ENCODE results near the gene RSBN1.

- no peak for TF ChIP-seq CTCF (IDR thresholded peaks at IDR 0.05)
- peak; percentile 48 to 66 for TF ChIP-seq POLR2A (IDR thresholded peaks at IDR 0.05)
- no peak for TF ChIP-seq EP300 (IDR thresholded peaks at IDR 0.05)
- TF ChIP-seq POLR2AphosphoS5 (IDR thresholded peaks at IDR 0.05): peak; percentile 62
Observed at GRCh38 chr1:113759333-113760101, 52.8 kb downstream of the RSBN1 start, which contains the start of gene PHTF1.

Measured in gastroesophageal sphincter (tissue), 3 donors.